Measurements from ENCODE around the gene CACNA1B. TPM values are rescaled to one million over a fixed set of nuclear protein-coding genes. Genes with fewer than 3 reads are reported as not detected.

Gene CACNA1B
- total RNA-seq, 4 donors from 2014 or later: 0.13 to 0.42 (median 0.31) TPM

DNA sequence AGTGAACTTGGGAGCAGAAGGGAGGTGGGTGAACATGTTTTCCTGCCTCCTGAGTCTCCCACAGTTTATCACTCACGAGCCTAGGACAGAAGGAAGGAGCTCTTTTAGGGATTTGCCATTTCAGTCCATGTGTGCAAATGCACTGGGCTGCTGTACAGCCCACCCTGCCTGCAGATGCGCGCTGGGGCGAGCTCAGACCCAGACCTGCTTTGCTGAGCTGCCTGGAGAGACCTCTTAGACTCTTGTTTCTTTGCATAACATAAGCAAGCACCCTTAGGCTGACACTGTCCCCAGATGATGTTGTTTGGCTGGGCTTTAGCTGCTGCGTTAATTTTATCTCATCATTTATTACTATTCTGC lies 199.0 kb downstream of the CACNA1B start:
- intact Hi-C loops (cut with DNase I): no loop called here
- no peaks in the 10 kb centered on the region for H3K9me3 ChIP-seq
- no peak overlapping the region for H3K27ac ChIP-seq (replicated peaks in 1 of 4)
- H3K27me3 ChIP-seq: peaks cover 0 to 37% (median 0%) of the 10 kb centered on the region in 4 donors
- no peak for DNase-seq (ENCODE audit: extremely low spot score)
- H3K4me3 ChIP-seq: no peak overlapping the region
- no peaks in the 10 kb centered on the region for H3K4me1 ChIP-seq
- WGBS: 96% methylated on average over 4 of the region's 5 CpGs
- no peaks in the 10 kb centered on the region for H3K36me3 ChIP-seq
- TF ChIP-seq POLR2AphosphoS5 (IDR thresholded peaks at IDR 0.05): no peak
- no peak for TF ChIP-seq EP300 (IDR thresholded peaks at IDR 0.05)
- TF ChIP-seq POLR2A (IDR thresholded peaks at IDR 0.05; ENCODE audit: low read depth): no peak
- TF ChIP-seq, protein P1, sequence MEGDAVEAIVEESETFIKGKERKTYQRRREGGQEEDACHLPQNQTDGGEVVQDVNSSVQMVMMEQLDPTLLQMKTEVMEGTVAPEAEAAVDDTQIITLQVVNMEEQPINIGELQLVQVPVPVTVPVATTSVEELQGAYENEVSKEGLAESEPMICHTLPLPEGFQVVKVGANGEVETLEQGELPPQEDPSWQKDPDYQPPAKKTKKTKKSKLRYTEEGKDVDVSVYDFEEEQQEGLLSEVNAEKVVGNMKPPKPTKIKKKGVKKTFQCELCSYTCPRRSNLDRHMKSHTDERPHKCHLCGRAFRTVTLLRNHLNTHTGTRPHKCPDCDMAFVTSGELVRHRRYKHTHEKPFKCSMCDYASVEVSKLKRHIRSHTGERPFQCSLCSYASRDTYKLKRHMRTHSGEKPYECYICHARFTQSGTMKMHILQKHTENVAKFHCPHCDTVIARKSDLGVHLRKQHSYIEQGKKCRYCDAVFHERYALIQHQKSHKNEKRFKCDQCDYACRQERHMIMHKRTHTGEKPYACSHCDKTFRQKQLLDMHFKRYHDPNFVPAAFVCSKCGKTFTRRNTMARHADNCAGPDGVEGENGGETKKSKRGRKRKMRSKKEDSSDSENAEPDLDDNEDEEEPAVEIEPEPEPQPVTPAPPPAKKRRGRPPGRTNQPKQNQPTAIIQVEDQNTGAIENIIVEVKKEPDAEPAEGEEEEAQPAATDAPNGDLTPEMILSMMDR (IDR thresholded peaks at IDR 0.05): no peak

DNA sequence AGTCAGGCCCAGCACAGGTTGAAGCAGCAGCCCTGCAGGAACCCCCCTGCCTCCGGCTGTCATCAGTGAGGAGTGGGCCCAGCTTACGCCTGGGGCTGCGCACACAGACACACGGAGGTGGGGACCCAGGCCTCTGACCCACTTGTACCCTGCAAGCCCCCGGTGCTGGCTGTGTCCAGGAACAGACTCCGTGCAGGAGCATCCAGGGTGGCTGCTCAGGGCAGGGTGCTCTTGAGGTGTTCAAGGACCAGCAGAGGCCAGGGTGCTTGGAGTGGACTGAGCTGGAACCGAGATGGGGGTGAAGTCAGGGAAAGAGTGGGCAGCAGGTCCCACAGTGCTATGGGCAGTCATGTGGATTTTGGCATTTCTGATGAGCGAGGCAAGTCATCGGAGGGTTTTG lies 199.5 kb downstream of the CACNA1B start:
- Histone ChIP-seq H3K27ac (replicated peaks in 1 of 4) (no peak overlapping the region), H3K36me3 (no peaks in the 10 kb centered on the region), H3K27me3 (peaks cover 0 to 34% (median 0%) of the 10 kb centered on the region in 4 donors), H3K4me1 (no peaks in the 10 kb centered on the region), H3K9me3 (no peaks in the 10 kb centered on the region), H3K4me3 (no peak overlapping the region)
- DNase-seq (ENCODE audit: extremely low spot score): peak; percentile 91
- intact Hi-C loops (cut with DNase I): no loop called here
- TF ChIP-seq EP300 (IDR thresholded peaks at IDR 0.05): no peak
- 86% methylated on average over 9 of the region's 9 CpGs for WGBS

GRCh38 chr9:138077898-138078540 lies 200.4 kb downstream of the CACNA1B start:
- WGBS: 74% methylated on average over 9 of the region's 13 CpGs
- H3K27ac ChIP-seq (replicated peaks in 1 of 4): no peak overlapping the region
- TF ChIP-seq POLR2A (IDR thresholded peaks at IDR 0.05; ENCODE audit: low read depth): no peak
- TF ChIP-seq, protein P1 (IDR thresholded peaks at IDR 0.05): no peak
- no peak for TF ChIP-seq EP300 (IDR thresholded peaks at IDR 0.05)
- TF ChIP-seq POLR2AphosphoS5 (IDR thresholded peaks at IDR 0.05): no peak

GRCh38 chr9:138078846-138079245 lies 201.3 kb downstream of the CACNA1B start:
- TF ChIP-seq POLR2A (IDR thresholded peaks at IDR 0.05; ENCODE audit: low read depth): no peak
- TF ChIP-seq POLR2AphosphoS5 (IDR thresholded peaks at IDR 0.05): no peak
- no peak for TF ChIP-seq EP300 (IDR thresholded peaks at IDR 0.05)
- TF ChIP-seq, protein P1 (IDR thresholded peaks at IDR 0.05): no peak
- DNase-seq (ENCODE audit: extremely low spot score): no peak

More at GRCh38 chr9:138077898-138078540, 200.4 kb downstream of the CACNA1B start:
- intact Hi-C loops (cut with DNase I): no loop called here
- H3K9me3 ChIP-seq: no peaks in the 10 kb centered on the region
- no peaks in the 10 kb centered on the region for H3K36me3 ChIP-seq
- H3K27me3 ChIP-seq: peaks cover 0 to 28% (median 0%) of the 10 kb centered on the region in 4 donors
- no peak overlapping the region for H3K4me3 ChIP-seq
- peak; percentile 88 for DNase-seq (ENCODE audit: extremely low spot score)
- no peaks in the 10 kb centered on the region for H3K4me1 ChIP-seq

GRCh38 chr9:138080979-138081378 lies 203.4 kb downstream of the CACNA1B start:
- Histone ChIP-seq H3K27me3 (peaks cover 0 to 28% (median 0%) of the 10 kb centered on the region in 4 donors), H3K27ac (replicated peaks in 1 of 4) (no peak overlapping the region), H3K4me3 (no peak overlapping the region), H3K4me1 (no peaks in the 10 kb centered on the region), H3K9me3 (peaks cover 0 to 22% (median 4%) of the 10 kb centered on the region in 4 donors), H3K36me3 (no peaks in the 10 kb centered on the region)
- DNase-seq (ENCODE audit: extremely low spot score): peak; percentile 85
- WGBS: 93% methylated on average over 3 of the region's 5 CpGs
- TF ChIP-seq, protein P1 (IDR thresholded peaks at IDR 0.05): no peak
- TF ChIP-seq POLR2A (IDR thresholded peaks at IDR 0.05; ENCODE audit: low read depth): no peak
- TF ChIP-seq POLR2AphosphoS5 (IDR thresholded peaks at IDR 0.05): no peak
- intact Hi-C loops (cut with DNase I): no loop called here

More at GRCh38 chr9:138078846-138079245, 201.3 kb downstream of the CACNA1B start:
- no peak overlapping the region for H3K4me3 ChIP-seq
- WGBS: 84% methylated on average over 3 of the region's 9 CpGs
- intact Hi-C loops (cut with DNase I): no loop called here
- peaks cover 0 to under 1% (median 0%) of the 10 kb centered on the region in 4 donors for H3K9me3 ChIP-seq
- H3K27me3 ChIP-seq: peaks cover 0 to 28% (median 0%) of the 10 kb centered on the region in 4 donors
- no peaks in the 10 kb centered on the region for H3K36me3 ChIP-seq
- H3K27ac ChIP-seq (replicated peaks in 1 of 4): no peak overlapping the region
- H3K4me1 ChIP-seq: no peaks in the 10 kb centered on the region

Measured in esophagus muscularis mucosa (tissue), 4 donors.